Stomach (tissue), 9 donors: ENCODE data around the gene ALG9. TPM values are rescaled to one million over a fixed set of nuclear protein-coding genes. Genes with fewer than 3 reads are reported as not detected.
A peak's percentile ranks its signal among the peaks of the same experiment; 100 is the strongest.

Source experiments
- DNase-seq, 2 donors: peaks; one replicate each; pipeline versions ENCODE4 v3.0.0 to v3.0.0-alpha.2; 2013 to 2019
- H3K27ac ChIP-seq, 5 donors: fragments of 200-600 bp in 4 of 5; sonication (generic) in 4 of 5; one replicate each; pipeline ENCODE4 v1.5.1; 2013 to 2019; ENCODE audit warnings: mild to moderate bottlenecking in 1 of 5, moderate library complexity in 1 of 5
- H3K27me3 ChIP-seq, 3 donors: fragments of 200-600 bp; sonication (generic); one replicate each; pipeline ENCODE4 v1.5.1; 2017 to 2019; ENCODE audit warnings: mixed run types in 1 of 3
- H3K36me3 ChIP-seq, 4 donors: fragments of 200-600 bp; sonication (generic); 1 replicate in 3 of 4; 2 replicates in 1 of 4; pipeline ENCODE4 v1.5.1; 2016 to 2019
- H3K4me1 ChIP-seq, 4 donors: fragments of 200-600 bp; sonication (generic); one replicate each; pipeline ENCODE4 v1.5.1; 2016 to 2019
- H3K4me3 ChIP-seq, 4 donors: fragments of 200-600 bp; sonication (generic) in 3 of 4; one replicate each; pipeline ENCODE4 v1.5.1; 2016 to 2019; ENCODE audit warnings: mild to moderate bottlenecking in 1 of 4
- H3K9me3 ChIP-seq, 4 donors: fragments of 200-600 bp; sonication (generic); one replicate each; pipeline ENCODE4 v1.5.1; 2016 to 2019
- CTCF ChIP-seq, 7 experiments: fragments of 450-650 bp in 4 of 7; fragments of 200-600 bp in 3 of 7; sonication (generic) in 3 of 7; IDR thresholded peaks; one replicate each; pipeline ENCODE4 v1.5.1; 2016 to 2019; ENCODE audit warnings: antibody characterized with exemption in 7 of 7, control low read depth in 2 of 7, mild to moderate bottlenecking in 1 of 7
- EP300 ChIP-seq: sonication (generic); formaldehyde crosslinking; IDR thresholded peaks from one replicate; pipeline ENCODE4 v1.6.1; 2017; ENCODE audit warnings: antibody characterized with exemption
- POLR2A ChIP-seq, 4 donors: fragments of 450-650 bp; IDR thresholded peaks; one replicate each; pipeline ENCODE4 v1.6.1; 2016; ENCODE audit warnings: antibody characterized with exemption in 4 of 4, control low read depth in 2 of 4, mild to moderate bottlenecking in 1 of 4, moderate library complexity in 1 of 4
- POLR2AphosphoS5 ChIP-seq, 3 donors: sonication (generic); formaldehyde crosslinking; IDR thresholded peaks; one replicate each; pipeline ENCODE4 v1.6.1; 2016; ENCODE audit warnings: antibody characterized with exemption in 3 of 3
- WGBS, 5 donors: extraction: QIAGEN DNeasy Blood & Tissue Kit in 3 of 5; methylation state at CpG; one replicate each; pipeline versions ENCODE4 v1.1.5 to v1.1.7; 2013 to 2018; 5-methylcytosine and 5-hydroxymethylcytosine counted together
- intact Hi-C: fragments of 100-400 bp; cut with DNase I; formaldehyde crosslinking; loops from one replicate; pipeline ENCODE4 v1.15.1; 2023; ENCODE audit warnings: low total_unique reads
- polyA plus RNA-seq, 3 donors: library from polyadenylated mRNA; stranded (reverse); fragments of 200-250 nt; gene quantifications; one replicate each; pipeline ENCODE4 v1.2.3, GENCODE V29; 2013
- small RNA-seq, 4 donors: library from RNA; depleted of rRNA; stranded (forward); fragments of <200 nt; gene quantifications; one replicate each; pipeline ENCODE3, GENCODE V24; 2016
- total RNA-seq, 5 donors: library from RNA; depleted of rRNA; stranded (reverse); fragments of >200 nt; gene quantifications; one replicate each; pipeline versions ENCODE4 v1.1.0 to v1.2.3, GENCODE V29; 2014 to 2016
- donor health status: healthy with polysubstance abuse.
- donor health status: Bipolar disorder and iron deficiency.
- donor health status: healthy.

ALG9 gene
- total and polyA plus RNA-seq, 8 donors, result 11.9 to 53.7 (median 25.5) TPM

- no peaks in the 10 kb centered on the region for H3K27me3 ChIP-seq
- H3K9me3 ChIP-seq, result no peaks in the 10 kb centered on the region
- intact Hi-C loops, result no loop called here
- peak overlapping the region in 3 of 5 donors; percentile 90 to 93 (median 93) for H3K27ac ChIP-seq
- H3K36me3 ChIP-seq, result peaks cover 31 to 74% (median 47%) of the 10 kb centered on the region in 4 donors
- 79 to 100% (median 91%) methylated on average over 2 of the region's 2 CpGs for WGBS, 5 donors
- peaks cover 12 to 48% (median 41%) of the 10 kb centered on the region in 4 donors for H3K4me1 ChIP-seq
- no peak for TF ChIP-seq EP300
- no peak for TF ChIP-seq CTCF (IDR thresholded peaks at IDR 0.05)
- no peak for TF ChIP-seq POLR2A (IDR thresholded peaks at IDR 0.05)
- TF ChIP-seq POLR2AphosphoS5 (IDR thresholded peaks at IDR 0.05), result no peak
- no peak overlapping the region for H3K4me3 ChIP-seq
- no peak for DNase-seq
Observed at GRCh38 chr11:111739299-111739698, 132.1 kb downstream of the ALG9 start.

- 58 to 79% (median 64%) methylated on average over 13 to 14 of the region's 14 CpGs for WGBS, 5 donors
- intact Hi-C loops, result no loop called here
- Histone ChIP-seq H3K9me3 (no peaks in the 10 kb centered on the region), H3K27me3 (no peaks in the 10 kb centered on the region), H3K4me3 (no peak overlapping the region), H3K27ac (peak overlapping the region; percentile 34 to 93 (median 90)), H3K36me3 (peaks cover 16 to 57% (median 30%) of the 10 kb centered on the region in 4 donors), H3K4me1 (peaks cover 29 to 65% (median 58%) of the 10 kb centered on the region in 4 donors)
- TF ChIP-seq POLR2AphosphoS5 (IDR thresholded peaks at IDR 0.05) (peak in 1 of 3 donors; percentile 17), POLR2A (IDR thresholded peaks at IDR 0.05) (no peak)
- no peak for DNase-seq
Observed at GRCh38 chr11:111737444-111738210, 133.8 kb downstream of the ALG9 start.

- WGBS, 5 donors, result 76 to 90% (median 81%) methylated on average over 14 to 15 of the region's 15 CpGs
- intact Hi-C loops, result no loop called here
Observed at GRCh38 chr11:111736621-111737443, 134.5 kb downstream of the ALG9 start.

More at GRCh38 chr11:111736621-111737443, 134.5 kb downstream of the ALG9 start:
- Histone ChIP-seq H3K4me1 (peaks cover 37 to 73% (median 65%) of the 10 kb centered on the region in 4 donors), H3K9me3 (no peaks in the 10 kb centered on the region), H3K27ac (peak overlapping the region; percentile 89 to 93 (median 90)), H3K4me3 (no peak overlapping the region), H3K27me3 (no peaks in the 10 kb centered on the region), H3K36me3 (peaks cover 13 to 49% (median 23%) of the 10 kb centered on the region in 4 donors)
- TF ChIP-seq EP300, result no peak
- no peak for TF ChIP-seq CTCF (IDR thresholded peaks at IDR 0.05)
- TF ChIP-seq POLR2A (IDR thresholded peaks at IDR 0.05), result no peak
- no peak for TF ChIP-seq POLR2AphosphoS5 (IDR thresholded peaks at IDR 0.05)
- no peak for DNase-seq

Small RNA genes lying within 50 kb of the gene (small RNA-seq; reads per million reads assigned to genes)
- gene GNG5P3 (0 reads per million in 4 donors), gene RPL37AP8 (0 to 0.54 (median 0.10) reads per million in 4 donors)

Other genes starting within 250 kb of the ALG9 start
- 10 to 100 TPM in 4 of 5 donors, 1 to 10 TPM in 1; 5.5 to 71.2 (median 41.1) TPM for gene PPP2R1B, start 105.2 kb downstream of the ALG9 start, total RNA-seq
- gene PPP2R1B, start 105.2 kb downstream of the ALG9 start, polyA plus RNA-seq, result 10 to 100 TPM in 2 of 3 donors, 1 to 10 TPM in 1; 9.6 to 15.3 (median 13.3) TPM
- gene FDXACB1, start 7.6 kb upstream of the ALG9 start, total RNA-seq, result 1 to 10 TPM in 2 of 5 donors, under 1 TPM in 1, not detected in 2; 0.29 to 4.3 (median 2.2) TPM
- gene FDXACB1, start 7.6 kb upstream of the ALG9 start, polyA plus RNA-seq, result 1 to 10 TPM in 2 of 3 donors, under 1 TPM in 1; 0.95 to 1.7 (median 1.4) TPM
- gene CFAP68, start 8.0 kb upstream of the ALG9 start, total RNA-seq, result 10 to 100 TPM in 1 of 5 donors, 1 to 10 TPM in 3, not detected in 1; 3.9 to 51.9 (median 5.3) TPM
- gene CFAP68, start 8.0 kb upstream of the ALG9 start, polyA plus RNA-seq, result 10 to 100 TPM; 40.2 to 50.7 (median 40.7) TPM
- 100 to 1,000 TPM in 2 of 5 donors, 10 to 100 TPM in 3; 28.4 to 207 (median 47.3) TPM for gene CRYAB, start 40.2 kb upstream of the ALG9 start, total RNA-seq
- gene CRYAB, start 40.2 kb upstream of the ALG9 start, polyA plus RNA-seq, result 100 to 1,000 TPM in 1 of 3 donors, 10 to 100 TPM in 2; 75.6 to 122 (median 85.7) TPM
- gene HSPB2, start 41.2 kb upstream of the ALG9 start, total RNA-seq, result under 1 TPM in 1 of 5 donors, not detected in 4; 0.37 TPM
- 1 to 10 TPM; 2.0 to 5.1 (median 4.0) TPM for gene HSPB2, start 41.2 kb upstream of the ALG9 start, polyA plus RNA-seq
- 10 to 100 TPM in 2 of 5 donors, 1 to 10 TPM in 2, not detected in 1; 3.9 to 18.7 (median 12.5) TPM for gene C11orf52, start 47.3 kb upstream of the ALG9 start, total RNA-seq
- gene C11orf52, start 47.3 kb upstream of the ALG9 start, polyA plus RNA-seq, result 10 to 100 TPM; 28.0 to 43.4 (median 35.0) TPM
- 100 to 1,000 TPM in 1 of 5 donors, 10 to 100 TPM in 4; 19.1 to 128 (median 60.4) TPM for gene DIXDC1, start 65.8 kb upstream of the ALG9 start, total RNA-seq
- 10 to 100 TPM in 2 of 3 donors, 1 to 10 TPM in 1; 6.2 to 15.6 (median 11.3) TPM for gene DIXDC1, start 65.8 kb upstream of the ALG9 start, polyA plus RNA-seq
- 10 to 100 TPM in 4 of 5 donors, 1 to 10 TPM in 1; 1.2 to 36.5 (median 13.9) TPM for gene DLAT, start 153.8 kb upstream of the ALG9 start, total RNA-seq
- 10 to 100 TPM; 10.2 to 17.5 (median 14.7) TPM for gene DLAT, start 153.8 kb upstream of the ALG9 start, polyA plus RNA-seq
- 10 to 100 TPM in 1 of 5 donors, 1 to 10 TPM in 1, under 1 TPM in 1, not detected in 2; 0.55 to 12.5 (median 3.3) TPM for gene PIH1D2, start 202.4 kb upstream of the ALG9 start, total RNA-seq
- gene PIH1D2, start 202.4 kb upstream of the ALG9 start, polyA plus RNA-seq, result 1 to 10 TPM; 1.6 to 4.4 (median 2.9) TPM
- 10 to 100 TPM in 4 of 5 donors, 1 to 10 TPM in 1; 8.7 to 26.1 (median 23.5) TPM for gene NKAPD1, start 202.7 kb upstream of the ALG9 start, total RNA-seq
- 10 to 100 TPM; 11.1 to 16.8 (median 14.3) TPM for gene NKAPD1, start 202.7 kb upstream of the ALG9 start, polyA plus RNA-seq
- gene TIMM8B, start 215.2 kb upstream of the ALG9 start, total RNA-seq, result 100 to 1,000 TPM in 1 of 5 donors, 10 to 100 TPM in 4; 13.9 to 107 (median 34.8) TPM
- gene TIMM8B, start 215.2 kb upstream of the ALG9 start, polyA plus RNA-seq, result 100 to 1,000 TPM in 2 of 3 donors, 10 to 100 TPM in 1; 95.9 to 126 (median 122) TPM
- 100 to 1,000 TPM in 2 of 5 donors, 10 to 100 TPM in 3; 27.5 to 162 (median 62.5) TPM for gene SDHD, start 215.3 kb upstream of the ALG9 start, total RNA-seq
- gene SDHD, start 215.3 kb upstream of the ALG9 start, polyA plus RNA-seq, result 100 to 1,000 TPM; 123 to 168 (median 137) TPM